HL-60 (cell line): ENCODE results near the gene GNG4.

Experiments used
- DNase-seq, 2 experiments: peaks; one replicate each; pipeline ENCODE4 v3.0.0-alpha.2; 2010 to 2020; ENCODE audit warnings: low read depth in 1 of 2, low spot score in 1 of 2
- H3K27ac ChIP-seq: fragments of 250-450 bp; sonication (Bioruptor Pico); replicated peaks from 2 replicates; pipeline ENCODE4 v1.5.1; 2020; ENCODE audit warnings: mild to moderate bottlenecking, moderate library complexity
- H3K27me3 ChIP-seq: fragments of 250-450 bp; sonication (Bioruptor Pico); 2 replicates; pipeline ENCODE4 v1.5.1; 2021; ENCODE audit warnings: mild to moderate bottlenecking, moderate library complexity; ENCODE audit not compliant: insufficient read depth, poor library complexity, severe bottlenecking
- H3K4me3 ChIP-seq: replicated peaks from 2 replicates; pipeline ENCODE4 v1.5.1; 2011; ENCODE audit warnings: mild to moderate bottlenecking, control low read depth, low read length; ENCODE audit not compliant: insufficient read depth
- CTCF ChIP-seq: IDR thresholded peaks from one replicate; pipeline ENCODE4 v1.5.1; 2011; ENCODE audit warnings: low read length, control low read depth, inconsistent platforms; ENCODE audit not compliant: insufficient read depth
- GABPA ChIP-seq: IDR thresholded peaks from 2 replicates; pipeline ENCODE4 v1.6.1; 2012; ENCODE audit warnings: low read depth
- POLR2AphosphoS5 ChIP-seq: IDR thresholded peaks from 2 replicates; pipeline ENCODE4 v1.6.1; 2012; ENCODE audit warnings: low read depth
- REST ChIP-seq: IDR thresholded peaks from 2 replicates; pipeline ENCODE4 v1.6.1; 2012; ENCODE audit warnings: low read depth; ENCODE audit not compliant: insufficient replicate concordance
- SPI1 ChIP-seq: IDR thresholded peaks from 2 replicates; pipeline ENCODE4 v1.6.1; 2012; ENCODE audit warnings: low read depth, mild to moderate bottlenecking, borderline replicate concordance

Gene GNG4

DNA sequence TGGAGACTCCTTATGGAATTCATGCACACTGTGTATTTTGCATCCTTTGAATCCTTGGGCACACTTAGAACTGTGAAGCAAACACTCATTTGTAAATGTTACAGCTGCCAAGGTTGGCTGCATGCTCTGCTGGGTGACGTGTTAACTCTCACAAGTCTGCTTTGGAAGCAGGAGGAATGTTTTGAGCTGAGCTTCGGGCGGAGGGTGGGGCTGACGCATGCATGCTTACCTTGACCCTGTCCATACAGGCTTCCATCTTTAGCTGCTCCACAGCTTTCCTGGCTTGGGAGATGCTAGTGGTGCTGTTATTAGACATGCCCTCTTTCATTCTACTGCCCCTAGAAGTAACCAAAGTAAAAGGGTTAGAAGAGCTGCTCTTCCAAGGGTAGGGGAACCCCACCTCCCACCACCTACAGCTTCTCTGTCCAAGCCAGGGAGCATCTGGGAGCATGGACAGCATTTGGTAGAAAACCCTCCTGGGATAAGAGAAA is 66.0 kb downstream of the GNG4 start:
- no peak overlapping the region for H3K4me3 ChIP-seq
- H3K27ac ChIP-seq = no peak overlapping the region
- DNase-seq = no peak
- TF ChIP-seq CTCF = no peak
- TF ChIP-seq REST = no peak
- TF ChIP-seq POLR2AphosphoS5 = no peak
- no peak for TF ChIP-seq SPI1
- TF ChIP-seq GABPA = no peak
- no peaks in the 10 kb centered on the region for H3K27me3 ChIP-seq

DNA sequence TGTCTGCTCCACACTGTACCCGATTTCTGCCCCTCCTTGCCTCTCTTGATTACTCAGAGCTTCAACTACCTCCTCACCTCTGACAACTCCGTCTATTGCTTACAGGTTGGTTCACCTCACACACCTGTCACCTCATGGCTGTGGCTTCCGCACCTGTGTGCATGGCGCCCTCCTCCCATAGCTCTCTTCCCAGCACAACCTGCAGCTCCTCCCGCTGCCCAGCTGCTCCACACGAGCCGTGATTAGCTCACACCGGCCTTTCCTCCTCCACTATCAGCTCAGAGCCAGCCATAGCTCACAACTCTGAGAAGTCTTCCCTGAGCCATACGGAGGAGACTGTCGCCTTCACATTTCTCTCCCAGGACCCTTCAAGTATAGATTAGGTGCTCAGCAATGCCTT is 67.5 kb downstream of the GNG4 start:
- H3K4me3 ChIP-seq = no peak overlapping the region
- no peak for DNase-seq
- H3K27me3 ChIP-seq = no peaks in the 10 kb centered on the region
- no peak overlapping the region for H3K27ac ChIP-seq
- TF ChIP-seq CTCF (no peak), SPI1 (no peak), REST (no peak), POLR2AphosphoS5 (no peak), GABPA (no peak)

DNA sequence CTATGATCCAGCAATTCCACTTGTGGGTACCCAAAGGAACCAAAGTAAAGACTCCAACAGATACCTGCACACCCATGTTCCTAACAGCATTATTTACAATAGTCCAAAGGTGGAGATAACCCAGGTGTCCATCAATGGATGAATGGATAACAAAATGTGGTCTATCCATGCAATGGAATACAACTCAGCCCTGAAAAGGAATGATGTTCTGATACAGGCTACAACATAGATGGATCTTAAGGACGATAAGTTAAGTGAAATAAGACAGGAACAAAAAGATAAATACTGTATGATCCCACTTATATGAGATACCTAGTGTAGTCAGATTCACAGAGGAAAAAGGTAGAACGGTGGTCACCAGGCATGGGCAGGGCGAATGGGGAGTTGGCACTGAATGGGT is 69.7 kb downstream of the GNG4 start:
- Histone ChIP-seq H3K27me3 (no peaks in the 10 kb centered on the region), H3K4me3 (no peak overlapping the region), H3K27ac (no peak overlapping the region)
- TF ChIP-seq SPI1 (no peak), REST (no peak), POLR2AphosphoS5 (no peak), GABPA (no peak), CTCF (no peak)
- DNase-seq = no peak
